NT2/D1 (cell line): ENCODE measurements around the gene CLCN6.

Source experiments
- SUZ12 ChIP-seq: IDR thresholded peaks from 2 replicates; pipeline ENCODE4 v1.6.1; 2011; ENCODE audit not compliant: insufficient read length, insufficient read depth; ENCODE audit errors: extremely low read depth
- YY1 ChIP-seq: IDR thresholded peaks from 2 replicates; pipeline ENCODE4 v1.6.1; 2011; ENCODE audit not compliant: insufficient read length, insufficient read depth
- ZNF274 ChIP-seq: IDR thresholded peaks from 2 replicates; pipeline ENCODE4 v1.6.1; 2011; ENCODE audit warnings: mild to moderate bottlenecking, low read depth, low read length

- TF ChIP-seq YY1 (no peak), SUZ12 (no peak), ZNF274 (no peak)
Measured at GRCh38 chr1:11885916-11886315, 79.9 kb downstream of the CLCN6 start.
